Left cardiac atrium (tissue), 4 donors: ENCODE data around the gene FNDC1. TPM values are rescaled to one million over a fixed set of nuclear protein-coding genes. Genes with fewer than 3 reads are reported as not detected.

Source experiments
- ATAC-seq, 2 donors: fragments of 200-7000 bp; cut with Tn5 transposase; one replicate each; pipeline ENCODE4 v1.9.1; 2020; ENCODE audit warnings: mild to moderate bottlenecking in 2 of 2, moderate library complexity in 2 of 2
- DNase-seq: peaks from one replicate; pipeline ENCODE4 v3.0.0-alpha.2; 2020
- intact Hi-C, 2 donors: fragments of 100-400 bp; cut with DNase I; formaldehyde crosslinking; loops; one replicate each; pipeline versions ENCODE4 v1.14.1 to v1.15.1; 2022 to 2023
- total RNA-seq, 2 donors: library from RNA; stranded (reverse); fragmentation: NEBNext Ultra II Directional; extraction: Animal tissue kit (Norgen Biotek cat#: 25700); gene quantifications; one replicate each; pipeline ENCODE4 v1.2.1, GENCODE V29; 2021
- donor health status: DM: no; HTN: yes; CAD: no.
- donor health status: DM: no; HTN: yes; CAD: no; lungs with severe emphysema.
- donor health status: DM: yes; HTN: yes; CAD: no.
- donor health status: Dilated cardiomyopathy.

FNDC1 gene
- total RNA-seq, 2 donors from 2014 or later, result 0.63 to 1.6 TPM

- ATAC-seq, result no peak
- intact Hi-C loops, result no loop called here
- DNase-seq, result no peak
Measured at GRCh38 chr6:159155679-159156078, 13.5 kb upstream of the FNDC1 start.

GRCh38 chr6:159156089-159156488 lies 13.1 kb upstream of the FNDC1 start:
- no peak for DNase-seq
- intact Hi-C loops, result no loop called here
- no peak for ATAC-seq

- intact Hi-C loops, result no loop called here
- DNase-seq (no peak), ATAC-seq (no peak)
Measured at GRCh38 chr6:159157431-159157830, 11.8 kb upstream of the FNDC1 start.

- intact Hi-C loops, result no loop called here
- ATAC-seq, result no peak
Measured at GRCh38 chr6:159161839-159162238, 7.4 kb upstream of the FNDC1 start.

GRCh38 chr6:159163901-159164370 lies 5.3 kb upstream of the FNDC1 start:
- intact Hi-C loops, result no loop called here
- ATAC-seq, result no peak

More at GRCh38 chr6:159161839-159162238, 7.4 kb upstream of the FNDC1 start:
- DNase-seq, result no peak

GRCh38 chr6:159168536-159169192 lies 536 bp upstream of the FNDC1 start:
- peak; percentile 57 for DNase-seq
- intact Hi-C loops, result no loop called here
- ATAC-seq, result peak; percentile 73 to 78

More at GRCh38 chr6:159163901-159164370, 5.3 kb upstream of the FNDC1 start:
- DNase-seq, result no peak

GRCh38 chr6:159169557-159170332 lies 545 bp downstream of the FNDC1 start:
- DNase-seq (no peak), ATAC-seq (peak; percentile 12 to 51)
- intact Hi-C loops, result loop anchor here (5.0 to 10.0 kb wide), 3 partner anchors 285 to 485 kb away; no protein-coding TSS in a partner anchor

GRCh38 chr6:159170333-159170672 lies 1.1 kb downstream of the FNDC1 start:
- intact Hi-C loops, result loop anchor here (5.0 to 10.0 kb wide), 3 partner anchors 284 to 484 kb away; no protein-coding TSS in a partner anchor
- DNase-seq (no peak), ATAC-seq (no peak)

GRCh38 chr6:159170999-159171712 lies 2.0 kb downstream of the FNDC1 start:
- intact Hi-C loops, result loop anchor here (5.0 to 10.0 kb wide), 3 partner anchors 284 to 484 kb away; no protein-coding TSS in a partner anchor
- DNase-seq, result peak; percentile 33
- peak in 1 of 2 donors; percentile 75 for ATAC-seq

- no peak for DNase-seq
- intact Hi-C loops, result loop anchor here (5.0 to 10.0 kb wide), 3 partner anchors 283 to 483 kb away; no protein-coding TSS in a partner anchor
- no peak for ATAC-seq
Measured at GRCh38 chr6:159172091-159172491, 2.9 kb downstream of the FNDC1 start.

GRCh38 chr6:159174263-159174969 lies 5.2 kb downstream of the FNDC1 start:
- DNase-seq (peak; percentile 72), ATAC-seq (peak; percentile 82 to 89)

GRCh38 chr6:159176913-159177312 lies 7.7 kb downstream of the FNDC1 start:
- intact Hi-C loops, result loop anchor here (10.0 kb wide), 2 partner anchors 278 to 478 kb away; no protein-coding TSS in a partner anchor
- ATAC-seq, result no peak
- DNase-seq, result no peak

More at GRCh38 chr6:159174263-159174969, 5.2 kb downstream of the FNDC1 start:
- intact Hi-C loops, result loop anchor here (5.0 to 10.0 kb wide), 3 partner anchors 280 to 480 kb away; no protein-coding TSS in a partner anchor

- no peak for ATAC-seq
- intact Hi-C loops, result loop anchor here (10.0 kb wide), 2 partner anchors 276 to 476 kb away; no protein-coding TSS in a partner anchor
- DNase-seq, result no peak
Measured at GRCh38 chr6:159178847-159179246, 9.6 kb downstream of the FNDC1 start.

GRCh38 chr6:159180001-159180400 lies 10.8 kb downstream of the FNDC1 start:
- DNase-seq (no peak), ATAC-seq (no peak)
- intact Hi-C loops, result no loop called here

- ATAC-seq (no peak), DNase-seq (no peak)
- intact Hi-C loops, result no loop called here
Measured at GRCh38 chr6:159181914-159182313, 12.7 kb downstream of the FNDC1 start.

- DNase-seq (no peak), ATAC-seq (no peak)
- intact Hi-C loops, result no loop called here
Measured at GRCh38 chr6:159184559-159184958, 15.4 kb downstream of the FNDC1 start.

- ATAC-seq, result no peak
- intact Hi-C loops, result no loop called here
- no peak for DNase-seq
Measured at GRCh38 chr6:159190460-159190859, 21.3 kb downstream of the FNDC1 start.

GRCh38 chr6:159193923-159194322 lies 24.7 kb downstream of the FNDC1 start:
- ATAC-seq, result no peak
- DNase-seq, result no peak
- intact Hi-C loops, result no loop called here

GRCh38 chr6:159194421-159194820 lies 25.2 kb downstream of the FNDC1 start:
- ATAC-seq (no peak), DNase-seq (no peak)
- intact Hi-C loops, result no loop called here
